ENCODE data around the gene NAPB.
"Not testable (repeated sequence)": the region's sequence is repeated elsewhere in the genome, so short reads cannot be mapped to it uniquely, and the experiment has no call there.

NAPB gene

DNA sequence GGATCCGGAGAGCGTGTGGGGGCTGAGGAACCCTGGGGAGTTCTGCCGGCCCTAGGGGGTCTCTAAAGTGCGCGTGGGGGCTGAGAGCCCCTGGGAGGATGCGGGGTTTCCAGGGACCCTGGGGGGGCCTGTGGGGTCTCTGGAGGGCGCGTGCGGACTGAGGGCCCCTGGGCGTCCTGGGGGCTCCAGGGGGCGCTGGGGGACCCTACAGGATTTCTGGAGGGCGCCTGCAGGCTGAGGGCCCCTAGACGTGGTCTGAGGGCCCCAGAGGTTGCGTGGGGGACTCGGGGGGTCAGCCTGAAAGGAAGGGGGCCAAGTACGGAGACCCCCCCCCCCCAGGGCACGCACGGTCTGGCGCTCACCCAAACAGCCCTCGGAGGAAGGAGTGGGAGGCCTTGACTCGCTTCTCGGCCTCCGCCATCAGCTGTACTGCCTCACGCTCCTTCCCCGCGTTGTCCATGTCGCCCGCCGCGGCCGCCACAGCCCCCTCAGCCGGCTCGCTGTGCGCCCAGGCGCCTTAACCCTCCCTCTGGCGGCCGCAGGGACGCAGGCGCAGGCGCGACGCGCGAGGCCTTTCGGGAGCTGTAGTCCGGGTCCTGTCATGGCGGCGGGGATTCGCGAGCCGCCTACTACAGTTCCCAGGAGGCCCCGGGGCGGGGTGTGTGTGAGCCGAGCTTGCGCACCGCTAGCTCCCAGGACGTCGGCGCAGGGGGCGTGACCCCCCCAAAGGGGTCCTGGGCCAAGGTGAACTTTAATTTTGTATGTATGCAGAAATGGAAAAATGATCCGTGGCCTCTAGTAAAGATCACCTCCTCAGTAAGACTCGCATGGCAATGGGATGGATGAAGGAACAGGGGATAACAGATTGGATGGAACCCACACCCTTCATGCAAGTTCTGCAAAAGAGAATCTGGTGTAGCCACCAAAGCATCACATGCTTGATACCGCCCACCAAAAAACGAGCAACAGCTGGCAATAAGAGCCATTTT is at the start of gene NAPB:
Gene NAPB, minus strand, starts transcription at position 546 of the 989 bp plus-strand sequence. Its CDS starts 86 bp downstream, at position 460.
- peak; percentile 96 for DNase-seq (ENCODE audit: low spot score)

DNA sequence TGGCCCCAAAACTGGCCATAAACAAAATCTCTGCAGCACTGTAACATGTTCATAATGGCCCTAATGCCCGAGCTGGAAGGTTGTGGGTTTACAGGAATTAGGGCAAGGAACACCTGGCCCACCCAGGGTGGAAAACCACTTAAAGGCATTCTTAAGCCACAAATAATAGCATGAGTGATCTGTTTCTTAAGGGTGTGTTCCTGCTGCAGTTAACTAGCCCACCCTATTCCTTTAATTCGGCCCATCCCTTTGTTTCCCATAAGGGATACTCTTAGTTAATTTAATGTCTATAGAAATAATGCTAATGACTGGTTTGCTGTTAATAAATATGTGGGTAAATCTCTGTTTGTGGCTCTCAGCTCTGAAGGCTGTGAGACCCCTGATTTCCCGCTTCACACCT is 45.7 kb upstream of the NAPB start:
- not testable (repeated sequence) for DNase-seq (ENCODE audit: low spot score)

DNA sequence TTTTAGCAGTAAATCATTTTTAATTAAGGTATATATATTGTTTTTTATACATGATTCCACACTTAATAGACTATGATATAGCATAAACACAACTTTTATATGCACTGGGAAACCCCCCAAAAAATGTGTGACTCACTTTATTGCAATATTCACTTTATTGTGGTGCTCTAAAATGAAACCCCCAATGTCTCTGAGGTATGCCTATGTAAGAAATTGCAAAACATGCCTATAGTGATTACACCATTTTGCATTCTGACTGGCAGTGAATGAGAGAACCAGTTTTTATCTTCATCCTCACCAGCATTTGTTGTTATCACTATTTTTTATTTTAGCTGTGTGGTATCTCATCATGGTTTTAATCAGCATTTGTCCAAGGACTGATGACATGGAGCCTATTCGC is 39.9 kb upstream of the NAPB start:
- DNase-seq (ENCODE audit: low spot score), result no peak

DNA sequence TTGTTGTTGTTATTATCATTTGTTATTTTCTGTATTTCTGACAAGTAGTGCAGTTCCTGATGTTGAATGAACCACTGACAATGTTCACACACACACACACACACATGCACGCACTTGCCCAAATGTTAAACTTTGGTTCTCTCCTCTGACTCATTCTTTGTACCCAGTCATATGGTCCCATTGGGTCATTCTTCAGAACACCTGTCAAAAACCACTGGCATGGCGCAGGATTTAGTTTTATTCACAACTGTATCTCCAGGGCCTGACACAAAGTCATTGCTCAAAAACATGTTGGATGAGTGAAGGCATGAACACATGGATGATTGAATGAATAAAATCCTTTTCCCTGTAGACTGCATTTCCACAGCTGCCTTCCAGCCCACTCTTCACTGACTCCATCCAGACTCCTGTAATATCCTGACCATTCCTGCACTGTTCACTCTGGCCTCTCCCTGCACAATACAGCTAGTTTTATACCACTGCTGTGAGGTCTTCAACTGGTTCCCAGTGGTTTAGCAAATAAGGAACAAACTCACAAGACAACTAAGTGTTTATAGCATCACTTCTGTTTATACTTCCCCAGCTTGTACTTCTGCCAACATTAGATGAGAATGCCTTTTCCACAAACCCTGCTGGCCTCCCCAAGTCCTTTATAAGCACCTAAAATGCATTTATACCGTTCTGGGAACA is 38.3 kb upstream of the NAPB start:
- DNase-seq (ENCODE audit: low spot score), result no peak

DNA sequence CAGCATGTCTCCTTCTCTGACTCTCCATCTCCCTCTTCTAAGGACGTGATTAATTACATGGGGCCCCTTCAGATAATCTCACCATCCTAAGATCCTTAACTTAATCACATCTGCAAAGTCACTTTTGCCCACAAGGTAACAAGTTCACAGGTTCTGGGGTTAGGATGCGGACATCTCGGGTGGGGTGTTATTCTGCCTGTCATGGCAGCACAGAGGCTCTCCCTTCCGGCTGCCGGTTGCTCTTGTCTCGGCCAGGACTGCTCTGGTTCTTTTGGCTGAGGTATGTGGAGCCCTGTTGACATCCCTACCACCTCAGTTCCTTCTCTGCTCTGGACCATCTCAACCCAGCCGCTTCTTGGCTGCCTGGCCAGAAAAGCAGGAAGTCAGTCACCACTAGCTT is 35.6 kb upstream of the NAPB start:
- no peak for DNase-seq (ENCODE audit: low spot score)

DNA sequence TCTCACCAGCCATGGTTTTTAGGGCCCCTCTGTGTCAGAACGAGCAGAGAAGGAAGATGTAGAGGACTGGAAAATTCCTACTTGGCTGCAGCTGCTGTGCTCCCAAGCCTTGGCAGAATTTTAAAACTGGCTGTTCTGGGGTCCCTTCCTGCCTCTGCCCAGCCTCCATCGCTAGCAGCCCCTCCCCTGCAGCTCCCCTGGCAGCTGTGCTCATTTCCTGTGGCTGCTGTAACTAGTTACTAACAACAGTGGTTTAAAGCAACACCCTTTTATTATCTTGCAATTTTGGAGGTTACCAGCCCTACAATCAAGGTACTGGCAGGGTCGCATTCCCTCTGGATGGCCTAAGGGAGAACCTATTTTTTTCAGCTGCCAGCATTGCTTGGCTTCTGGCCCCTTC is 35.1 kb upstream of the NAPB start:
- no peak for DNase-seq (ENCODE audit: low spot score)

DNA sequence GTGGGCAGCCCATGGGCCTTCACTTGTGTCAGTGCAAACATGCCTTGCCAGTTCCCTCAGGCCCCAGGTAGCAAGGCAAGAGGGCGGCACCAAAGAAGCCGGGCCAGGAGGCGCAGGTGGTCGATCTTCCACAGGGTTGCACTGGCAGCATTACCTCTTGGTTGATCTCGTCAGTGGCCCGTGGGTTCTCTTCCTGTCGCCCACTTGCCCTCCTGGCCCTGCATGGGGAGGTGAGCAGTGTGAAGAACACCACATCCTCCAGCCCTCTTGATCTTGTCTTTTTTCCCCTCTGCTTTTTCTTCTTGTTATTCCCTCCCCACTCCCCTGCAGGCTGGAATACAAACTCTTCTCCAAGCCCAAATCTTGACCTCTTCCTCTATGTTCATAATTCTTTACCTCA is 34.4 kb upstream of the NAPB start:
- no peak for DNase-seq (ENCODE audit: low spot score)

DNA sequence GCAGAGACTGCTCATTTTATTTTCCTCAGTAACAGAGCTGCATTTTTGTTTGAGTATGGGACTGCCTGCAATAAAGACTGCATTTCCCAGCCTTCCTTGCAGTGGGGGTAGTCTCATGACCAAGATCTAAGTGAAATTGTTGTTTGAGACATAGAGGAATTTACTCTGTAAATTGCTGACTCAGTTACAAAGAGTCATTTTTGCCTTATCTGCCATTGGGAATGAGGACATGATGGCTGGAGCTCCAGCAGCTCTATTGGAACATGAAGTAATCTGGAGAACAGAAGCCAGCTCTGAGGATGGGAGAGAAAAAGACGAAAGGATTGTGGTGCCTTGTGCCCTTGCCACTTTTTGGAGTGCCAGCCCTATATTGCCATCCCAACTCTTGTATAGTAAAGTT is 33.5 kb upstream of the NAPB start:
- no peak for DNase-seq (ENCODE audit: low spot score)

DNA sequence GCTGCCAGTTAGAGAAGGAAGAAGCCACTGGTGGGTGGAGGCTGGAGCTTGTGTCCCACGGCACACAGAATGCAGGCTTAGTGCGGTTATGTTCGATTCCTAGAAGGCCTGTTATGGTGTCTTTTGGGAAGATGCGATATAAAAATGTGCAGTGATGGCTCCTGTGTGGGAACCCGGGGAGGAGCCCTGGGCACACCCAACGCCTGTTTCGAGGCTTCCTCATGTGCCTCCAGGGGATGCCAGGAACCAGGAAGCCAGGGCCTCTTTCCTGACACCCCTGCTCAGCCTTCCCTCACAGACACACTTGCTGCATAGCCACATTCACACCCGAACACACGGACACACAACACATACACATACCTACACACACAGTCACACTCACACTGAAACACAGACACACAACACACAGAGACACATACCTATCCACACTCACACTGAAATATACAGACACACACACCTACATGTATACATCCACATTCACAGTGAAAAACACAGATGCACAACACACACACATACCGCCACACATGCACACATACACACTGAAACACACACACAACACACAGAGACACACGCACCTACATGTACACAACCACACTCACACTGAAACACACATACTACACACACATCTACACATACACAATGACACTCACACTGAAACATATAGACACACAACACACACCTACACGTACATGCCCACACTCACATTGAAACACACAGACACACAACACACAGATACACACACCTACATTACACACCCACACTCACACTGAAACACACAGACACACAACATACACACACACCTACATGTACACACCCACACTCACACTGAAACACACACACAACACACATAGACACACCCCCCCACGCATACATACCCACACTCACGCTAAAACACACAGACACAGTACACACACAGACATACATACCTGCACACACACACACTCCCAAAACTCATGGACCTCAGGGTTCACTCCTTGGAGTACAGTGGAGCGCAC is 32.6 kb upstream of the NAPB start:
- no peak for DNase-seq (ENCODE audit: low spot score)

DNA sequence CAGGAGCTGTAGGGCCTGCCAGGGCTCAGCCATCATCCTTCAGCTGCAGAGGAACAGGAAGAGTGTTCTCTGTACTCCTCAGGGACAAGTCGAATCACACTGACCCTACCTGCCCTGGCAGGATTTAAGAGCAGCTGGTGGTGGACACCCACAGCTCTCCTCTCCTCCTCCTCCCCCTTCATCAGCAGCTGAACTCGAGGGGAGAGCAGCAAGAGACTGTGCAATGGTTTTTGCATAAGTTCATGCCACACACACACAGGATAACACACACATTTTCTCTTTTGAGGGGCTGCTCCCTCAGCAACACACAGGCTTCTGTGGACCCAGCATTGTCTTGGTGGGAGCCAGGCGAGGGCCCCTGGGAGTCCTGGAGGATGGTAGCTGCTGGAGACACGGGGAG is 31.5 kb upstream of the NAPB start, which contains the start of gene CST11:
Gene CST11, minus strand, starts transcription at position 101 of the 400 bp plus-strand sequence. Its CDS starts 65 bp downstream, at position 36.
- DNase-seq (ENCODE audit: low spot score), result no peak

DNA sequence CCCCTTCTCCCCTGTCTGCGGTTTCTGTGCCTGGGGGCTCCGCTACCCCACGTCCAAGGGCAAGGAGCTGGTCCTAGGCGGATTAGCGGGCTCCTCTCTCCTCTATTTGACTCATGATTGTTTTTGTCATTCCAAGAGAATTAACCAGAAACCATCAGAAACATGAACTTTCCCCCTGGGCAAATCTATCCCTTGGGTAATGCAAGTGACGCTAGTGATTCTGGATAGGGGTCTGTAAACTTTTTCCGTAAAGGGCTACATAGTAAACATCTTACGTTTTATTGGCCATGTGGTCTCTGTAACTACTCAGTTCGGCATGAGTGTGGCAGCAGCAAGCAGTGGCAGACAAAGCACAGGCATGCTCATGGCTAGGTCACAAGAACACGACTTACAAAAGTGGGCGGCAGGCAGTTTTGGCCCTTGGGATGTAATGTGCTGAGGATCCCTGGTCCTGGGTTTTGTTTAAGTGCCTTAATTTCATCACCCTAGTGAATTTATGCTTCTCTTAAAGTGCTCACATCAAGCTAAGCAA is 30.7 kb upstream of the NAPB start:
- DNase-seq (ENCODE audit: low spot score), result no peak

DNA sequence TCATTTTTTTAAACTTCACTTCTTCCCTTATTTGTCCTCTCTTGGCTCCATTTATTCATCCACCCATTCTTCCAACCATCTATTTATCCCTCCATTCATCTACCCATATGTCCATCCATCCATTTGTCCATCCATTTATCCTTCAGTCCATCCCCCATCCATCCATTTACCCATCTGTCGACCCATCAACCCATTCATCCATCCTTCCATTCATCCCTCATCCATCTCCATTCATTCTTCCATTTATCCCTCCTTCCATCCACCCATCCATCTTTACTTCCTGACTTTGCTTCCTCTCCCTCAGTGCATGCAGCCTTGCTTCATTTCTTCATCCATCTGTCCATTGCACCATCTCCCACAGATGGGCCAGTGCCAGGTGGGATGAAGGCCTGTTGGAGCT is 29.6 kb upstream of the NAPB start:
- no peak for DNase-seq (ENCODE audit: low spot score)

DNA sequence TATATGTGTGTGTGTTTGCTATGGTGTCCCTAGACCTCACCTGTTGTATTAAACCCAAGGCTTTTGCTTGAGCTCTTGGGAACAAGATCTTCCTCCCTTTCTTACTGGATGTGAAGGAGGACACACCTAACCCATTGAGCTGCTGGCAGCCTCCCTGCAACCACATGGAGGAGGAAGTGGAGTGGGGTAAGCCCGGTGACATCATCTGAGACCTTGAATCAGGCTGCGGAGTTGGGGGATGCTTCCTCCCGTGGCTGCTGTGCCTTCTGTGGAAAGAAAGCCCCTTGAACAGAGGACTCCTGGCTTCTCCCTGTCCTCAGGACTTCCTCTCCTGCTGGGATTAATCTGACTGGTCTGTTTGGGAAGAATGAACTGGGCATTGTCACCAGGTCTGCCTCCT is 28.1 kb upstream of the NAPB start:
- no peak for DNase-seq (ENCODE audit: low spot score)

DNA sequence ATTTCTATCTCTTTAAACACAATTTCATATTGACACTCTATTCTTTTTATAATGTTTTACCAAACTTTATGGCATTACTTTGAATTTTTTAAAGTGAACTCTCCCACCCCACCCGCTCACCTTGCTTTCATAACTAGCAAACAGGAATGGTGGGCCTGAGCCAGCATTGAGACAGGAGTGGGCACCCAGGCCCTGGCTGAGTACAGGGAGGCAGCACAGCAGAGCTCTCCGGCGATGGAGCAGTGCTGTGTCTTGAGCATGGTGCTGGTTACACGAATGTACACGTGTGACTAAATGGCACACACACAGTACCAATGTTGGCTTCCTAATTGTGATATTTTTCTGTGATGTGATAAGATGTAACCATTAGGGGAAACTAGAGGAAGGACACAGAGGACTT is 26.9 kb upstream of the NAPB start:
- no peak for DNase-seq (ENCODE audit: low spot score)

DNA sequence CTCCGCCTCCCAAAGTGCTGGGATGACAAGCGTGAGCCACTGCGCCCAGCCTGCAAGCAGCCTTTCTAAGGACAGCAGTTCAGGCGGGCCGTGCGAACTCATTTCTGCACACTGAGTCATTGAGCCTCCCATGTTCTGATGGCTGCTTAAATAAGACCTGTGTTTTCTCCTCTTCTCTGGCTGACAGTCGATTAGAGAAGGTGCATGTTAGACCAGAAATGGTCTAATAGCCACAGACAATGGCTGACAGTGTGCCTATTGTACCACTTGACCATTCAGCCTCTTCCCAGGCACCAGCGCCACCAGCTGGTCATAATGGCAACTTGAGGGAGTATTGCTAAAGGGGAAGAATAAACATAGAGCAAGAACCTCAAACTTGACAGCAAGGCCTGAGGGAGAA is 25.2 kb upstream of the NAPB start:
- peak; percentile 46 for DNase-seq (ENCODE audit: low spot score)

DNA sequence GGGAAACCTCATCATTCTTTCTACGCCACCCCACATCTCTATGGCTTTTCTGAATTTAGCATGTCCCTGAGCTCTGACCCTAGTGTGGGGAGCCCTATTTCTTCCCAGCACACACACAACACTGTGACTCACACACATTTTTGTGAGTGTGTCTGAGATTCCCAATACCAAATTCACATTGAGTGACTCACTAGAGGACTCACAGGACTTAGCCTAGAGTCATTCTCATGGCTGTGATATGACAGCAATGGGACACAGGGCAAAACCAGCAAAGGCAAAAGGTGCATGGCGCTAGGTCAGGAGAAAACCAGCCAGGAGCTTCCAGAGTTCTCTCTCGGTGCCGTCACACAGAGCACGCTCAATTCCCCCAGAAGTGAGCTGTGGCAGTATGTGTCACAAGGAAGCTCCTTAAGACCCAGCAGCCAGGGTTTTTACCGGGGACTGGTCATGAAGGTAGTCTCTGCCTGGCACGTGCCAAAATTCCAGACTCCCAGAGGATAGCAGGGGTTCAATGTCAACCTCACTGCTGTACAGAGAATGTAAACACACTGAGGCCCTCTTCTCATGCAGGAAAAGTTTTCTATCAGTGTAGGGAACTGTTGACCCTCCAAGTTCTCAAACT is 24.4 kb upstream of the NAPB start:
- DNase-seq (ENCODE audit: low spot score), result peak; percentile 79

DNA sequence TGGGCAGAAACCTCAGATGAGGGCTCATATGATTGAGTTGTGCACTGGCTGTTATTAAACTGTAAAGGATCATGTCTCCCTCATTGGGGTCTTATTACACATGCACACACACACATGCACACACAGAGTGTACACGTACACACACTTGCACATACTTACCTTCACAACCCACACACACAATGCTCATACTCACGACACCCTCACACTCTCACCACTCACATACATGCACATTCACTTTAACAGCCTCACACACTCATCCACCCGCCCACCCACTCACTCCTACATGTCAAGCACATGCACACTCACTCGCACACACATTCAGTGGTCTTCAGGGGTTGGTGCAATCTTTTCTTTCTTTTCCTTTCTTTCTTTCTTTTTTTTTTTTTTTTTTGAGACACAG is 23.6 kb upstream of the NAPB start:
- no peak for DNase-seq (ENCODE audit: low spot score)

DNA sequence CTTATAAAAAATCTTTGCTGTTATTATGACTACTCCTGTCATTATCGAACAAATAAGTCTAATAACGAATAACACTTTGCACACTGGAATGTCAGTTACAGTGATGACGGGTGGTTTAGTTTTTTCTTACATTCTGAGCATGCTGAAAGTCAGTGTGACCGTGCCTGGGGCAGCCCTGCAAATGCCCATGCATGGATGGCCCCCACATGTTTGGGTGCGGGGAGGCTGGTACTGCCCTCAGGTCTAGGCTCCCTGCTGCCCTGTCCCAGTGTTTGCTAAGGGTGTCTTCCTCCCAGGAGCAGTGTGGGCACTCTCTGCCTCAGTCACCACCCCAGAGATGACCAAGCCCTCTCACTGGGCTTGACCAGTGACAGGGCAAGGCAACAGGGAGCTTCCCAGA is 21.1 kb upstream of the NAPB start:
- DNase-seq (ENCODE audit: low spot score), result no peak

DNA sequence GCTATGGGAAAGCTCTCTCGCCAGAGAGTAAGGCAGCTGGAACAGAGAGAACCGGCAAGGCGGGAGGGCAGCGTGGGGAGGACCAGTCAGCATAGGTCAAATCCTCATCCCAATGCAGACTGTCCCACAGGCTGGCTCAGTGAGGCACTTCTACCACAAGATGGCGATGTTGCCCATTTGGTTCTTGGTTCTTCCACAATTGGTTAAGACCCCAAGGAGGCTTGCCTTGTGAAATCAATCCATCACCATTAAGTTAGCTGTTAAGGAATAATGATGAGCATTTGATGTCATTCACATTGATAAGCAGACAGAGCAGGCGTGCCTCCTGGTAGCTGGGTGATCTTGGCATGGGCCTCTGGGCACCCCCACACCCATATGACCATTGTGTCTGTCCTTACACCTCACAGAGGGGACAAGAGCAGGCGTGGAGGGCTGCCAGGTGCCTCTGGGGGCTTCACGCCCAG is 20.6 kb upstream of the NAPB start:
- peak; percentile 81 for DNase-seq (ENCODE audit: low spot score)

DNA sequence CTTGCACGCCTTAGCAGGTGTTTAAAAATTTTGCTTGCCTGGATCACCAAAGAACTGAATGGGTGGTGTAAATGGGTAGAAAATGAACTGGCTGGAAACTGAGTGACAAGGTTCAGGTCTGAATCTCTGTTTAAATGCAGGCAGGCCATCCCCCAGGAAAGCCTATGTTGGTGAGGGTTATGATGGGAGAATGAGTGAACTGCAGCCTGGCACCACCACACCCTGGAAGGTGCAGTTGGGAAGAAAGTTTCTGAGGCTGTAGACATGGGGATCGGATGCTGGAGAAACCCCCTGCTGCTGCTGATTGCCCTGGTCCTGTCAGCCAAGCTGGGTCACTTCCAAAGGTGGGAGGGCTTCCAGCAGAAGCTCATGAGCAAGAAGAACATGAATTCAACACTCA is 18.7 kb upstream of the NAPB start:
- DNase-seq (ENCODE audit: low spot score), result no peak

DNA sequence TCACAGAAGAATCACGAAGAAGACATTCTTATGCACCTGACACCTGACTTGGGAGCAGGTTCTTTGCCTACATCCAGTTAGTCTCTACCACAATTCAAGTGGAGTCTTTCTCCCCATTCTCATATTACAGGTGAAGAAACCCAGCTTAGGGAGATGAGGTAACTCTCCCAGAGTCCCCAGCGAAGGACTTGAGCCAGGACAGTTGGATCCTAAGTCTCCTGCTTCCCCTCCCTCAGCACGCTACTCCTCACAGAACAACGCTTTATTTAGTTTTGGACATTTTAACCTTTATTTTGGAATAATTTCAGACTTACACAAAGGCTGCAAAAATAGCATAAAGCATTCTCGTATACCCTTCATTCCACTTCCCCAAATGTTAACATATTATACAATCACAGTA is 17.4 kb upstream of the NAPB start:
- DNase-seq (ENCODE audit: low spot score), result no peak
